Measurements from ENCODE around the gene GNGT1.

Gene GNGT1

GRCh38 chr7:93906267-93906666 is at the start of gene GNGT1:
Gene GNGT1 (plus strand): TSS chr7:93906567. CDS start chr7:93906747, 180 bp downstream.
- no peak for DNase-seq (ENCODE audit: low spot score)

GRCh38 chr7:93858857-93859256 is 47.5 kb upstream of the GNGT1 start:
- DNase-seq (ENCODE audit: low spot score): no peak

DNA sequence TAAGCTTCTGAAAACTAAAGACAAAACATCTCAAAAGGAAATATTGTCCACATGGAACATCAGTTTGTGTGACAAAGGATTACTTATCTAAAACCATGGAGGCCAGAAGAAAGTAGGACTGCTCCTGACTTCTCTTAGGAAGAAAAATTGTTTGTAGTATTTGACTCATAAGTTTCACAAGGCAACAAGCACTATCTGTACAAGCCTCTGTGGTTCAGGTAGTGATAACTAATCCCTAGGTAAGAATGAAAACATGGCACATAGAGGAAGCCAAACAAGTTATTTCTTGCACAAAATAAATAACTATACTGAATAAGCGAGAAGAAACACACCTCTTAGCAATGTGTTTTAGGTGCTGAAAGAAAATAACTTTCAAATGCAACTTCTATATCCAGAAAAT is 46.1 kb upstream of the GNGT1 start:
- no peak for DNase-seq (ENCODE audit: low spot score)

GRCh38 chr7:93861325-93861949 is 44.9 kb upstream of the GNGT1 start:
- DNase-seq (ENCODE audit: low spot score): no peak

- no peak for DNase-seq (ENCODE audit: low spot score)
Measured at GRCh38 chr7:93862651-93863050, 43.7 kb upstream of the GNGT1 start.

DNA sequence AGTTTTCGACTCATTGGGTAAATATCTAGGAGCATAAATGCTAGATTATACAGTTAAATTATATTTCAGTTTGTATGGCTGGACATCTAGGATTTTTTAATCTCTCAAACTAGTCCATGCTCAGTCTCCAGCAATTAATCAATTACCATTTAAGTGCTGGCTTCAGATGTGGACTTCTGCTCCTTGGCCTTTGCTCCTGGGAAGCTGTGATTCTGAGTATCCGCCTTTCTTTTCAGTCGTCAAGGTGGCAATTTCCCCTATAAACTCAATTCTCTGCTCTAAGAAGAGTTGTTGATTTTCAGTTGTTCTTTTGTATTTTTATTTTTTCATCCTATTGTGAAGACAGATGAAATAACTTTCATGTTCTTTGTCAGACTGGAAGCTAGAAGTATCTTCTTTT is 39.5 kb upstream of the GNGT1 start:
- DNase-seq (ENCODE audit: low spot score): no peak

GRCh38 chr7:93873998-93874574 is 32.3 kb upstream of the GNGT1 start:
- no peak for DNase-seq (ENCODE audit: low spot score)

- DNase-seq (ENCODE audit: low spot score): no peak
Measured at GRCh38 chr7:93877742-93878141, 28.6 kb upstream of the GNGT1 start.

GRCh38 chr7:93879356-93879755 is 27.0 kb upstream of the GNGT1 start:
- DNase-seq (ENCODE audit: low spot score): no peak

- DNase-seq (ENCODE audit: low spot score): no peak
Measured at GRCh38 chr7:93882468-93882867, 23.9 kb upstream of the GNGT1 start.

- no peak for DNase-seq (ENCODE audit: low spot score)
Measured at GRCh38 chr7:93883078-93883916, 23.1 kb upstream of the GNGT1 start.

- DNase-seq (ENCODE audit: low spot score): no peak
Measured at GRCh38 chr7:93883917-93884345, 22.4 kb upstream of the GNGT1 start.

GRCh38 chr7:93884541-93884940 is 21.8 kb upstream of the GNGT1 start:
- DNase-seq (ENCODE audit: low spot score): no peak

GRCh38 chr7:93889261-93889660 is 17.1 kb upstream of the GNGT1 start:
- DNase-seq (ENCODE audit: low spot score): peak; percentile 45

DNA sequence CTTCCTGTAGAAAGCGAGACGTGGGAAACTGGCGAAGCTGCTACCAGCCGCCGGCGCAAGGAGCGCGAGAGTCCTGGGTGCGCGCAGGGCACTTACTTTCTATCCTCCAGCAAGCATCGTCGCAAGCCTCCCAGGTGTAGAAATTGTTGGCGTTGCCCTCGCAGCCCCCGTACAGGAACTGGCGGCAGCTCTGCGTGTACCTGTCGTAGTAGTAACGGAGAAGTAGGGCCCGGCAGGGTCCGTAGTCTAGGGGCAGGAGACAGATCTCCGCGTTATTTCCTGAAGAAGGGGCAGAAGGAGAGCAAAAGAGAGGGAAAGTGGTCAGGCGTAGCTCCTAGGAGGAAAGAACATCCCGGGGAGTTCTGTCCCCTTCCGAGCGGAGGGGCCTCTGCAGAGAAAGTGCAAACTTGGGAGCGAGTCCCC is 16.3 kb upstream of the GNGT1 start:
- peak; percentile 30 for DNase-seq (ENCODE audit: low spot score)

DNA sequence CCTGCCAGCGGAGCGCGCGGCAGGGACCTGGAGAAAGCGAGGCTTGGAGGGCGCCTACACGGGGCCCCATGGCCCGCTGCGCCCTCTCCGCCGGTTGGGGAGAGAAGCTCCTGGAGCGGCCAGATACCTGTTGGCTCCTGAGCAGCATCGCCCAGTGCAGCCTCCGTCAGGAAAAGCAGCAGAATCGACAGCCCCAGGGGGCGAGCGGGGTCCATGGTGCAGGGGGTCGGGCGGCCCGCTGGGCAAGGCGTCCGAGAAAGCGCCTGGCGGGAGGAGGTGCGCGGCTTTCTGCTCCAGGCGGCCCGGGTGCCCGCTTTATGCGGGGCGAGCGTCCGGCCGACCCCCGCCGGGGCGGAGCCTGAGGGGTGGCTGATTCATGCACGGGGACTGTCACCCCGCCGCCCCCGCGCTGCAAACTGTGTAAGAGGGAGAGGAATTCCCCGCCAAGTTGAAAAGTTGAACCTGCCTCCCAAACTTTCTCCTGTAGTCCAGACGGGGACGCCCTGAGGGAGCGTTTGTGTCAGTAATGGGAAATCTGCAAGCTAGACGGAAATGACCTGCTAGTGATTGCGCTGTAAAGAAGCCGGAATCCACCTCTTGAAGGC is 15.8 kb upstream of the GNGT1 start, which contains the start of gene TFPI2:
TSS of gene TFPI2 (minus strand) at position 290 of the 605 bp plus-strand sequence. CDS start at position 215, 75 bp downstream.
- DNase-seq (ENCODE audit: low spot score): peak; percentile 39

GRCh38 chr7:93894426-93894825 is 11.9 kb upstream of the GNGT1 start:
- DNase-seq (ENCODE audit: low spot score): no peak

DNA sequence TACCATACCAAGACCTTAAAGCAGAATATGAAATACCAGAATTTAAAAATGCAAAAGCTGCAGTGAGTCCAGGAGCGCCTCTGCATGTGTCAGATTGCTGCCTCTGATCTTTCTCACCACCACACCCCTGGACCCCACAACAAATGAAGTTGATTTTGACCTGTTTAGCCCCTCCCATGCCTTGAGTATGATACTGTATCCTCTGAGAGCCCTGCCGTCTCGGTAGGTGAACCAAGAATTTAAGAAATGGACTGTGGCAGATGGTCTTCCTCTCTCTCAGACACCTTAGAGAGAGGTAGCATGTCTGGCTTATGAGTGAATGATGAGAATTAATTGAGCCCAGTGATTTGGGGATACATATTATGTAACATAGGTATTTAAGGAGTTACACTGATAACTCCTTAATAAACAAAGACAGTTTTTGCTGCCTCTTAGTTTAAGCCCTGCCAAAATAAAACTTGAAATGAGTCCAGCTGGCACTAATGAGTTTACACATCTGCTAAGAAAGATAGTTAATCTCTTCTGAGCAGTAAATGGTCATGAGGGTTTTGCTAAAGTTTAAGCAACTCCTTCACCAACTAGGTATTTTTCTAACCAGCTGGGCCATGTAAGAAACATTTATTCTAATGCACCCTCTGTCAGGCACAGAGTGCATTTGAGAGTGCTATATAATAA is 11.3 kb upstream of the GNGT1 start:
- no peak for DNase-seq (ENCODE audit: low spot score)

GRCh38 chr7:93895859-93896600 is 10.3 kb upstream of the GNGT1 start:
- DNase-seq (ENCODE audit: low spot score): no peak

GRCh38 chr7:93897680-93898079 is 8.7 kb upstream of the GNGT1 start:
- no peak for DNase-seq (ENCODE audit: low spot score)

DNA sequence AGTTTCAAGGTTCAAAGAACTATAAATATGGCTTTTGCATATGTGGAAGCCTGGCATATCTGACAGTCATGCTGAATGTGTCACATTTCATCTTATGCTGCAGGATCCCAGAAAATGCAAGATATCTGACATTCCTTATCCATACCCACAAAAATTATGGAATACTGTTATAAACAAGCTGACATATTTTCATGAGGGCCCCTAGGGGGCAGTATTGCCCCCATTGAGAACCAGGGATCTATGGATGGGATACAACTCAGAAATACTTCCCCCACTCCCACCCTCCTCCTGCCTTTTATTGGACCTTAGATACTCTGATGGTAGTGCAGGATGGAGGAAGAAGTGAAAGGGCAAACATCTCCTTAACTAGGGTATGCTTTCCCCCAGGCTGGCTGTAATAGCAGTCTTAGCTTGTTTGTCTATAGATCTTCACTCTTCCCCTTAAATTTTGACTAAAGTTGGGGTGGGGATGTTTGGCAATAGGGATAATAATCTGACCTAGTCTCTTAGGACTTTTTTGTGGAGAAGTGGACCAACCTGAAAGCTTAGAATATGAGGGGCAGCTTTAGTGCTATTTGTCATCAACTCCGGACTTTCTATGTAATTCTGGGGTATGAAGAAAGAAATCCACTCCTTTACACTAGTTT is 3.5 kb upstream of the GNGT1 start:
- DNase-seq (ENCODE audit: low spot score): peak; percentile 38

Data from AG08396 (cell line).